ENCODE measurements around the gene NKX2-4.
"Not testable (repeated sequence)": the region's sequence is repeated elsewhere in the genome, so short reads cannot be mapped to it uniquely, and the experiment has no call there.

DNA sequence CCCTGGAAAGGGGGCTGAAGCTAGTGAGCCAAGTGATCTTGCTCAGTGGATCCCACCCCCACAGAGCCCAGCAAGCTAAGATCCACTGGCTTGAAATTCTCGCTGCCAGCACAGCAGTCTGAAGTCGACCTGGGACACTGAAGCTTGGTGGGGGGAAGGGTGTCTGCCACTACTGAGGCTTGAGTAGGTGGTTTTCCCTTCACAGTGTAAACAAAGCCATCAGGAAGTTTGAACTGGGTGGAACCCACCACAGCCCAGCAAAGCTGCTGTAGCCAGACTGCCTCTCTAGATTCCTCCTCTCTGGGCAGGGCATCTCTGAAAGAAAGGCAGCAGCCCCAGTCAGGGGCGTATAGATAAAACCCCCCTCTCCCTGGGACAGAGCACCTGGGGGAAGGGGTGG lies 16.7 kb upstream of the NKX2-4 start:
- TF ChIP-seq, protein P1, sequence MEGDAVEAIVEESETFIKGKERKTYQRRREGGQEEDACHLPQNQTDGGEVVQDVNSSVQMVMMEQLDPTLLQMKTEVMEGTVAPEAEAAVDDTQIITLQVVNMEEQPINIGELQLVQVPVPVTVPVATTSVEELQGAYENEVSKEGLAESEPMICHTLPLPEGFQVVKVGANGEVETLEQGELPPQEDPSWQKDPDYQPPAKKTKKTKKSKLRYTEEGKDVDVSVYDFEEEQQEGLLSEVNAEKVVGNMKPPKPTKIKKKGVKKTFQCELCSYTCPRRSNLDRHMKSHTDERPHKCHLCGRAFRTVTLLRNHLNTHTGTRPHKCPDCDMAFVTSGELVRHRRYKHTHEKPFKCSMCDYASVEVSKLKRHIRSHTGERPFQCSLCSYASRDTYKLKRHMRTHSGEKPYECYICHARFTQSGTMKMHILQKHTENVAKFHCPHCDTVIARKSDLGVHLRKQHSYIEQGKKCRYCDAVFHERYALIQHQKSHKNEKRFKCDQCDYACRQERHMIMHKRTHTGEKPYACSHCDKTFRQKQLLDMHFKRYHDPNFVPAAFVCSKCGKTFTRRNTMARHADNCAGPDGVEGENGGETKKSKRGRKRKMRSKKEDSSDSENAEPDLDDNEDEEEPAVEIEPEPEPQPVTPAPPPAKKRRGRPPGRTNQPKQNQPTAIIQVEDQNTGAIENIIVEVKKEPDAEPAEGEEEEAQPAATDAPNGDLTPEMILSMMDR (IDR thresholded peaks at IDR 0.05; ENCODE audit: poor library complexity, severe bottlenecking): not testable (repeated sequence)
- not testable (repeated sequence) for TF ChIP-seq TAF1 (IDR thresholded peaks at IDR 0.05; ENCODE audit: low read depth); EP300 (conservative IDR thresholded peaks at IDR 0.05; ENCODE audit: poor library complexity, severe bottlenecking); POLR2AphosphoS5 (IDR thresholded peaks at IDR 0.05)
